Amniotic stem cell (primary cell): ENCODE results near the gene DUS2.
A peak's percentile ranks its signal among the peaks of the same experiment; 100 is the strongest.

Experiments used
- DNase-seq: peaks from one replicate; lab custom pipeline; 2025; lab: John Stamatoyannopoulos, UW

Gene DUS2

DNA sequence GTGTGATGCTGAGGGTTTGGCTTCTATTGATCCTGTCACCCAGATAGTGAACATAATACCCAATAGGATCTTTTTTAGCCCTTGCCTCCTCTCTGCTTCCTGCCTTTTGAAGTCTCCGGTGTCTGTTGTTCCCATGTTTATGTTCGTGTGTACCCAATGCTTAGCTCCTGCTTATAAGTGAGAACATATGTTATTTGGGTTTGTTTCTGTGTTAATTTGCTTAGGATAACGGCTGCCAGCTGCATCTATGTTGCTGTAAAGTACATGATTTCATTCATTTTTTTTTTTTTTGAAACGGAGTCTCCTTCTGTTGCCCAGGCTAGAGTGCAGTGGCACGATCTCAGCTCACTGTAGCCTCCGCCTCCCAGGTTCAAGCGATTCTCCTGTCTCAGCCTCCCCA is 23.0 kb downstream of the DUS2 start:
- DNase-seq, result no peak

GRCh38 chr16:68047987-68048386 is 24.9 kb downstream of the DUS2 start:
- no peak for DNase-seq

DNA sequence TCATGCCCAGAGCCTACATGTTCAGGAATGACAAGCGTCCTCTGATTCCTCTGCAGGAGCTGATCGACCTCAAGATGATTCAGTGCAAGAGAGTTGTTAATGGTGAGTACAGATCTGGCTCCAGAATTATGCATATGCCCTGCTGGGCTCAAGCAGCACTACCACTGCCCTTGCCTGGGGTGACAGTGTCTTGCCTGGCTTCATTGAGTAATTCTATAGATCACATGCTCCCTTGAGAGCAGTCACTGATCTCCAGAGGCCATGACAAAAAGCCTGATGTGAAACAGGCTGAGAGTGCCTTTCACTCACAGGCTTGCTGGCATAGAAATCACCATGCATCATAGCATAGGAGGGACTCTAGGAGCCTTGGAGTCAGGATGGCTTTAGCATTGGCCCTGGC is 26.4 kb downstream of the DUS2 start:
- no peak for DNase-seq

- DNase-seq, result no peak
Observed at GRCh38 chr16:68055395-68055794, 32.3 kb downstream of the DUS2 start.

DNA sequence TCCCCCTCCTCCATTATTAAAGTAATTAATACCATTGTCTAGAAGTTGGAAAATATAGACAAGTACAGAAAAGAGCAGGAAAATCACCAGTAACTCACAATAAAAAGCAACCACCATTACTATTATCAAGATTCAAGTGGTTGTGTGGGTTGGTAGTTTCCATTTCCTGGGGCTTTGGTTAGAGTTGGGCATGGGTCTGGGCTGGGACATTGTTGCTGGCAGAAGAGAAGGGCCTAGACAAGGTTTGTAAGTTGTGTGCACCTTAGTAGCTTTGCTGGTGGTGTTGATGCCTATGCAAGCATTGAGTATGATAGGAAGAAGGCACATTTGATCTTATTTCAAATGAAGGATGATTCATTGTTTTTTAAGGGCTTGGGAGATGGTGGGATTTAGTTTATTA is 36.7 kb downstream of the DUS2 start:
- no peak for DNase-seq

DNA sequence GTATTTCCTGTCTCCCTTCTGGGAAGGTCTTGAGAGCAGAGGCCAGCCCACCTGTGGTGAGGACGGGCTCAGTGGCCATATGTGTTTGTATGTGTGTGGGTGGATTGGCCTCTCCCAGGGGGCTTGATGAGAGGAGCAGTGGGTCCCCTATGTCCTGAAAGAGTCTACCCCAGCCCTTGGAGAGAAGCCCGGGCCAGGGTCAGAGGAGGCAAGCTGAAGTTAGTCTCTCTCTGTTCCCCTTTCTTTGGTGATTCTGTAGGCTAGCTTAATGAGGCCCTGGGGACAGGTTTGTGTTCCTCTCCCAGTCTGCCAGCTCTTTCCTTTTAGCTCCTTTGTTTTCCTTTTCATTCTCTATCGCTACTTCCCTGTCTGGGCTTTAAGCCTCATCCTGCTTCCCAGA is 38.3 kb downstream of the DUS2 start:
- no peak for DNase-seq

GRCh38 chr16:68062910-68063393 is 39.9 kb downstream of the DUS2 start:
- DNase-seq, result no peak

DNA sequence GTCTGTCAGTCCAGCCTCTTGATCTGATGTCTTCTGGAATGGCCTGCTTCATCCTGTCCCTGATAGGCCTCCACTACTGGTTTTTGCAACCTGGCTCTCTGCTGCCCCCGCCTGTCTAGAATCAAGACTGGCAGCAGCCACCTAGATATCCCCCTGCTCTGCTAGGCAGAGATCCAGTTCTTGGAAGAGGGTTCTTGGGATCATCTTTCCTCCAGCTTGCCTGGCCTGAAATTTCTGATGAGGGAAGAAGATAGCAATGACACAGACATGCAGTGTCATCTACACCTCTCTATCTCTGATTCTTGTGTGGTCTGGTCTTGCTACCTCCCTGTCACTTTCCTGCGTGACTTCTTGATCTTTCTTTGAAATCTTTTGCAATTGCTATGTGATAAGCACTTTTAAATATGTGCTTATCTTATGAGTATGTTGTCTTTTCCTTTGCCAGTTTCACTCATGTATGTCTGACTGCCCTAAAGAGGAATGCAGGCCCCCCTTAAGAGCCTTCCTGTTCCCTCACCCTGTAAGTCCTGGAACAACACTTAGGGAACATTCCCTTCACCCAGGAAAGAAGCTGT is 41.8 kb downstream of the DUS2 start:
- DNase-seq, result peak; percentile 54

DNA sequence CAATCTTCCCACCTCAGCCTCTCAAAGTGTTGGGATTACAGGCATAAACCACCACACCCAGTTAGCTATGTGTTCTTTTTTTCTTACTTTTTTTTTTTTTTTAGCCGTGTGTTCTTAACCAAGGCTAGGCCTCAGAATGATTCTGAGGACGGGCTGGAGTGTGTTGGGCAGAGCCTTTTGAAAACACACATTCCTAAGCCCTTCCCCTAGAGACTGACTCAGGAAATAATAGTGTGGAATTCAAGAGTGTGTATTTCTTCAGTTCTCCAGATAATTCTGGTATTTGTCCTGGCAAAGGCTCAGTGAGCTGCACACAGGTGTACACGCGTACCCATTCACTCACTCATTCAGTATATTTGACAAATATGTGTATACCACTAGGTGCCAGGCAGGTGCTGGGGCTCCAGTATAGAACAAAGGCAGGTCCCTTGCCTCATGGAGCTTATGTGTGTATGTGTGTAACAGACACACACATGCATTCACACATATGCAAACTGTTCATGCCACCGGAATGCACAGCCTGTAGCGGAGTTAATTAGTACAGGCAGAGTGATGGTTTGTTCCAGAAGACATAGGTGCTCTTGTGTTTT is 42.7 kb downstream of the DUS2 start:
- peak; percentile 41 for DNase-seq

DNA sequence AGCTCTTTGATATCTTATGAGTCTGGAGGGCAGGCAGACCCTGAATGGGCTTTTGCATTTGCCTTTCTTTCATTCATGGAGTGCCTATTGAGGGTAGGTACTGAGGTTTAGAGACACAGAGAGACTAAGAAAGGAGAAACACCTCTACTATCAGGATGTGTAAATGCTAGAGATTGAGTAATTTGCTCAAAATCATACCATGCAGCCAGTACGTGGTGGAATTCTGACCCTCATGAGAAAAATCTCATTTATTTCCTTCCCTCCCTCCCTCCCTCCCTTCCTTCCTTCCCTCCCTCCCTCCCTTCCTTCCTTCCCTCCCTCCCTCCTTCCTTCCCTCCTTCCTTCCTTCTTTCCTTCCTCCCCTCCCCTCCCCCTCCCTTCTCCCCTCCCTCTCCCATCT is 43.7 kb downstream of the DUS2 start:
- no peak for DNase-seq

- no peak for DNase-seq
Observed at GRCh38 chr16:68068926-68069325, 45.8 kb downstream of the DUS2 start.

DNA sequence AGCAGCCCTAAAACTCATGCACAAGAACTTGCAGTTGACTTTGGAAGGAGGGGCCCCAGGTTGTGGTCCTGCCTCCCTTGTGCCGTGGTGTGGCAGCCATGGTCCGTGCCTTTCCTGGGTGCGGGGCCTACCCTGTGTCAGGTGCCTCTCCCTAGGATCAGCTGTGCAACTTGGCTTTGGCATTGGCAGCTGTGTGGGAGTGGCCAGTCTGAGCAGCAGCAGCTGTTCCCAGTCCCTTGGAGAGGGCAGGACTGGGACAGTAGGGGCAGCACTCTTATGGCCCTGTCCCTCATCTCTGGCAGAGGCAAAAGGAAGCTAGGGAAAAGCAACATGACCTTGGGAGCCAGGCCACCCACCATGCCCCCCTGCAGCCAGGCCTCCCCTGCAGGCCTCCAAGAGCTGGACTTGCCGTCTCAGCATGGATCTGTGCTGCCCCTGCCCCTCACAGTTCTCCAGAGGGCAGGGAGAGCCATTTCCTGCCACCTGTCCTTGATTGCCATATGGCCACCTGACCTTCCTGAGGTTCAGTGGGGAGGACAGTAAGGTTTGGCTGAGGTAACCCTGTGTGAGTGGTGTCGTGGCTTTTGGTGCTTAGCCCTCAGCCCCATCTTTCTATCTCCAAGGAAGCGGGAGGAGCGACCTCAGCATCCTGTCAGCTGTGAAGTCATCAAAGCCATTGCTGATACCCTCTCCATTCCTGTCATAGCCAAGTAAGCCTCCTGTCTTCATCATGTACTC is 46.6 kb downstream of the DUS2 start:
- DNase-seq, result no peak

- DNase-seq, result no peak
Observed at GRCh38 chr16:68070249-68070730, 47.2 kb downstream of the DUS2 start.

DNA sequence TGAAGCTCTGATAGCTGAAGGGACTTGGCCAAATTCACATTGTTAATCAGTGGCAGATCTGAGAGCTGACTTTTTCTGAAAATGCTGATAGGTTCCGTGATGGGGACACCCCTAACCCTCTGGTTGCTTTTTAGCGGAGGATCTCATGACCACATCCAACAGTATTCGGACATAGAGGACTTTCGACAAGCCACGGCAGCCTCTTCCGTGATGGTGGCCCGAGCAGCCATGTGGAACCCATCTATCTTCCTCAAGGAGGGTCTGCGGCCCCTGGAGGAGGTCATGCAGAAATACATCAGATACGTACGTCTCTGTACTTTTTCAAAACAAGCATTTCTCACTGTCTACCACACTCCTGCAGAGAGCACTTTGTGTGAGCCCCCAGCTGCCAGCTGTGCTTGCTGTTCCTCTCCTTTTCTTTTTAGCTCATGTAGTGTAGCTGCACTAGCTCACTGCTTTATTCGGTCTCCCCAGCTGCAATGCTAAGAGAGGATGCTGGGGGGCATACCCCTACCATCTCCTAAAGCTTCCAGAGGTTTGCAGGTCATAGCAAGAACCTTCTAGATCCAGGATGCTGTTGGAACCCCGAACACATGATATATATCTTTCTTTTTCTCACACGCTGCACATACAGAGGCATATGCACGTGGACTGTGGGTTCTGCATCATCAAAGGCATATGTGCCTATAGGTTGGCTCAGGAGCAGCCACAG is 47.9 kb downstream of the DUS2 start:
- DNase-seq, result no peak

- no peak for DNase-seq
Observed at GRCh38 chr16:68071518-68071901, 48.4 kb downstream of the DUS2 start.

GRCh38 chr16:68072038-68072695 is 49.1 kb downstream of the DUS2 start:
- DNase-seq, result no peak

DNA sequence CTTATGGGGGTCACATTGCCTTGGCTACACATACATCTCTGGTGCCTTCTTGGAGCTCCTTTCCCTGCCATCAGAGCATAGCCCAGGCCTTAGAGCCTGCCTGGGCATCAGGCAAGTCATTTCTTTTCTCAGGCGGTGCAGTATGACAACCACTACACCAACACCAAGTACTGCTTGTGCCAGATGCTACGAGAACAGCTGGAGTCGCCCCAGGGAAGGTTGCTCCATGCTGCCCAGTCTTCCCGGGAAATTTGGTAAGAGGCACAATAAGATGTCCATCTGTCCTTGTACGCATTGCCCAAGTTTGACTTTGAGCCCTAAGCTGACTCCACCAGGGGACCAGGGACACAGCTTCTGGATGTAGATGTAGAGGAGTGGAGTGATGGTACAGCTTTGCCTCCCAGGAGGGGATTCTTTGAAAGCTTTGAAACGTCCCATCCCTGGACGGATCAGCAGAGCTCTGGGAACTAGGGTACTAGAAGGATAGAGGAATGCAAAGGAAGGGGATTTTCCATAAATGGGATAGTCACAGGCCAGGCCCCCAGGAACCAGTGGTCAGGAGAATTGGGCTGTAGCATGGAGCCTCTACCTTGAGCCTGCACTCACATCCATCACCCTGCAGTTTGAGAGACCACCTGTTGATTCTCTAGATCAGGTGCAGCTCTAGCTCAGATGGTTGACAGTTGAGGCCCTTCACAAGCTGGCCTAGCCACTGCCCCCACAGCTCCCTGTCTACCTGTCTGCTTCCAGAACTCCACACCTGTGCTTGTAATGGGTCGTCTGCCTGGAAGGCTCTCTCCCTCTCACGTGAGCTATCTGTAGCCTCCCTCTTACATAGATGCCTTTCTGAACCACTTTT is 51.0 kb downstream of the DUS2 start:
- DNase-seq, result no peak

- DNase-seq, result no peak
Observed at GRCh38 chr16:68074850-68075555, 51.9 kb downstream of the DUS2 start.

DNA sequence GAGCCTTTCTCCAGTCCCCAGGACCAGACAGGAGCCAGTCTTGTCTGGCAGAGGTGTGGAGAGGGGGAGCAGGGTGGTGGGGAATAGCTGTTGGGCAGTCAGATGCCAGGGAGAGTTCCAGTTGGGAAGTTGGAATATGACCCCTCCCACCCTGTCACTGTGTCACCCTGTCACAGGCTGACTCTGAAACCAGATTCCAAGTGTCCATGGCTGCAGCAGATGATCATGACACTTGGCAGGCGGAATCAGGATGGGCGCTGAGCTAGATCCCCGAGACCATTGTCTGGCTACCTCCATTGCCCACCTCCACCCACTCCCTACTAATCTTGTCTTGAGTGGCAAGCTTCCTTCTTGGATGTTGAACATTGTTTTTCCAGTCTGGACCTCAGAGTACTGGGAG is 52.9 kb downstream of the DUS2 start:
- no peak for DNase-seq

GRCh38 chr16:68076560-68076959 is 53.5 kb downstream of the DUS2 start:
- no peak for DNase-seq
